Gastrocnemius medialis (tissue), 4 donors: ENCODE results near the gene C1D.

Experiments used
- CTCF ChIP-seq, 5 experiments: fragments of 450-650 bp in 3 of 5; fragments of 200-600 bp in 2 of 5; sonication (generic) in 2 of 5; IDR thresholded peaks in 4 of 5; conservative IDR thresholded peaks in 1 of 5; 1 replicate in 4 of 5; 2 replicates in 1 of 5; pipeline ENCODE4 v1.5.1; 2016 to 2019; ENCODE audit warnings: antibody characterized with exemption in 5 of 5, mild to moderate bottlenecking in 3 of 5, moderate library complexity in 3 of 5
- POLR2A ChIP-seq, 2 donors: fragments of 450-650 bp; IDR thresholded peaks; one replicate each; pipeline ENCODE4 v1.6.1; 2017; ENCODE audit warnings: antibody characterized with exemption in 2 of 2, mild to moderate bottlenecking in 2 of 2, moderate library complexity in 2 of 2

GRCh38 chr2:67997528-67997900 is 65.3 kb downstream of the C1D start:
- TF ChIP-seq CTCF (IDR thresholded peaks at IDR 0.05 in 4 of 5, conservative IDR thresholded peaks at IDR 0.05 in 1 of 5), result no peak
- no peak for TF ChIP-seq POLR2A (IDR thresholded peaks at IDR 0.05)
